Activated naive CD8-positive, alpha-beta T cell treated with anti-CD3 and anti-CD28 coated beads, Interleukin-2, amount 50 U/mL, for 24 hours (primary cell): ENCODE measurements around the gene CABCOCO1.
"Not testable (repeated sequence)": the region's sequence is repeated elsewhere in the genome, so short reads cannot be mapped to it uniquely, and the experiment has no call there.

Source experiments
- ATAC-seq: fragments of 150-1000 bp; cut with Tn5 transposase; one replicate; pipeline ENCODE4 v1.10.0; 2021
- DNase-seq: peaks from one replicate; pipeline ENCODE4 v3.0.0; 2021
- H3K27ac Mint-ChIP-seq: one replicate; pipeline ENCODE4 v1.8.0; 2021; ENCODE audit warnings: mild to moderate bottlenecking, mixed read lengths
- H3K27me3 Mint-ChIP-seq: one replicate; pipeline ENCODE4 v1.8.0; 2021; ENCODE audit warnings: mixed read lengths
- H3K36me3 Mint-ChIP-seq: one replicate; pipeline ENCODE4 v1.8.0; 2021; ENCODE audit warnings: low read depth, mixed read lengths
- H3K4me1 Mint-ChIP-seq: one replicate; pipeline ENCODE4 v1.8.0; 2021; ENCODE audit warnings: mixed read lengths
- H3K4me3 Mint-ChIP-seq: one replicate; pipeline ENCODE4 v1.8.0; 2021; ENCODE audit warnings: mild to moderate bottlenecking, moderate library complexity, mixed read lengths
- H3K9me3 Mint-ChIP-seq: one replicate; pipeline ENCODE4 v1.8.0; 2021; ENCODE audit warnings: mixed read lengths

The CABCOCO1 gene

GRCh38 chr10:61682323-61682722 lies 19.6 kb downstream of the CABCOCO1 start:
- DNase-seq (no peak), ATAC-seq (no peak)
- Mint-ChIP-seq H3K27me3 (peaks cover 6% of the 10 kb centered on the region), H3K9me3 (no peaks in the 10 kb centered on the region), H3K36me3 (no peaks in the 10 kb centered on the region), H3K4me3 (no peak overlapping the region), H3K4me1 (no peaks in the 10 kb centered on the region), H3K27ac (no peak overlapping the region)

- Mint-ChIP-seq H3K27me3 (peaks cover 6% of the 10 kb centered on the region), H3K4me3 (no peak overlapping the region), H3K4me1 (no peaks in the 10 kb centered on the region), H3K36me3 (no peaks in the 10 kb centered on the region), H3K9me3 (no peaks in the 10 kb centered on the region), H3K27ac (no peak overlapping the region)
- ATAC-seq (no peak), DNase-seq (no peak)
Measured at GRCh38 chr10:61683319-61683718, 20.6 kb downstream of the CABCOCO1 start.

- no peaks in the 10 kb centered on the region for H3K36me3 Mint-ChIP-seq
- no peak overlapping the region for H3K27ac Mint-ChIP-seq
- ATAC-seq (no peak), DNase-seq (no peak)
- H3K9me3 Mint-ChIP-seq = no peaks in the 10 kb centered on the region
- no peak overlapping the region for H3K4me3 Mint-ChIP-seq
- H3K4me1 Mint-ChIP-seq = no peaks in the 10 kb centered on the region
- H3K27me3 Mint-ChIP-seq = peaks cover 4% of the 10 kb centered on the region
Measured at GRCh38 chr10:61684894-61685507, 22.3 kb downstream of the CABCOCO1 start.

- DNase-seq (no peak), ATAC-seq (no peak)
- Mint-ChIP-seq H3K27me3 (peaks cover 6% of the 10 kb centered on the region), H3K27ac (no peak overlapping the region), H3K9me3 (no peaks in the 10 kb centered on the region), H3K4me3 (no peak overlapping the region), H3K36me3 (no peaks in the 10 kb centered on the region), H3K4me1 (no peaks in the 10 kb centered on the region)
Measured at GRCh38 chr10:61688551-61689308, 26.0 kb downstream of the CABCOCO1 start.

- H3K36me3 Mint-ChIP-seq, H3K4me3 Mint-ChIP-seq, DNase-seq, H3K9me3 Mint-ChIP-seq, ATAC-seq, H3K27ac Mint-ChIP-seq, H3K4me1 Mint-ChIP-seq: not testable (repeated sequence)
- peaks cover 13% of the 10 kb centered on the region for H3K27me3 Mint-ChIP-seq
Measured at GRCh38 chr10:61691667-61692066, 28.9 kb downstream of the CABCOCO1 start.

GRCh38 chr10:61692447-61693010 lies 29.8 kb downstream of the CABCOCO1 start:
- H3K36me3 Mint-ChIP-seq = no peaks in the 10 kb centered on the region
- no peak overlapping the region for H3K4me3 Mint-ChIP-seq
- no peaks in the 10 kb centered on the region for H3K4me1 Mint-ChIP-seq
- H3K27me3 Mint-ChIP-seq = peaks cover 13% of the 10 kb centered on the region
- H3K9me3 Mint-ChIP-seq = no peaks in the 10 kb centered on the region
- DNase-seq = no peak
- H3K27ac Mint-ChIP-seq = no peak overlapping the region
- no peak for ATAC-seq

- Mint-ChIP-seq H3K9me3 (no peaks in the 10 kb centered on the region), H3K4me3 (no peak overlapping the region), H3K27ac (no peak overlapping the region), H3K36me3 (no peaks in the 10 kb centered on the region), H3K27me3 (peaks cover 5% of the 10 kb centered on the region), H3K4me1 (no peaks in the 10 kb centered on the region)
- ATAC-seq (no peak), DNase-seq (no peak)
Measured at GRCh38 chr10:61698968-61699655, 36.4 kb downstream of the CABCOCO1 start.

GRCh38 chr10:61701055-61701705 lies 38.5 kb downstream of the CABCOCO1 start:
- Mint-ChIP-seq H3K36me3 (no peaks in the 10 kb centered on the region), H3K27me3 (no peaks in the 10 kb centered on the region), H3K4me3 (no peak overlapping the region), H3K4me1 (no peaks in the 10 kb centered on the region), H3K9me3 (no peaks in the 10 kb centered on the region), H3K27ac (no peak overlapping the region)
- ATAC-seq (no peak), DNase-seq (no peak)

- Mint-ChIP-seq H3K27me3 (no peaks in the 10 kb centered on the region), H3K4me3 (no peak overlapping the region), H3K4me1 (no peaks in the 10 kb centered on the region), H3K36me3 (no peaks in the 10 kb centered on the region), H3K27ac (no peak overlapping the region), H3K9me3 (no peaks in the 10 kb centered on the region)
- DNase-seq = no peak
- no peak for ATAC-seq
Measured at GRCh38 chr10:61701706-61702105, 39.0 kb downstream of the CABCOCO1 start.

- H3K27ac Mint-ChIP-seq = no peak overlapping the region
- no peak overlapping the region for H3K4me3 Mint-ChIP-seq
- H3K36me3 Mint-ChIP-seq = no peaks in the 10 kb centered on the region
- ATAC-seq (no peak), DNase-seq (no peak)
- no peaks in the 10 kb centered on the region for H3K27me3 Mint-ChIP-seq
- no peaks in the 10 kb centered on the region for H3K4me1 Mint-ChIP-seq
- H3K9me3 Mint-ChIP-seq = no peaks in the 10 kb centered on the region
Measured at GRCh38 chr10:61702584-61702983, 39.9 kb downstream of the CABCOCO1 start.

- Mint-ChIP-seq H3K27me3 (peaks cover 1% of the 10 kb centered on the region), H3K4me3 (no peak overlapping the region), H3K4me1 (no peaks in the 10 kb centered on the region), H3K27ac (no peak overlapping the region), H3K9me3 (no peaks in the 10 kb centered on the region), H3K36me3 (no peaks in the 10 kb centered on the region)
- ATAC-seq = no peak
- no peak for DNase-seq
Measured at GRCh38 chr10:61705022-61705613, 42.4 kb downstream of the CABCOCO1 start.

- Mint-ChIP-seq H3K27ac (no peak overlapping the region), H3K4me3 (no peak overlapping the region), H3K9me3 (no peaks in the 10 kb centered on the region), H3K36me3 (no peaks in the 10 kb centered on the region), H3K4me1 (no peaks in the 10 kb centered on the region), H3K27me3 (peaks cover 6% of the 10 kb centered on the region)
- ATAC-seq (no peak), DNase-seq (no peak)
Measured at GRCh38 chr10:61708846-61709245, 46.1 kb downstream of the CABCOCO1 start.

GRCh38 chr10:61712105-61712504 lies 49.4 kb downstream of the CABCOCO1 start:
- not testable (repeated sequence) for ATAC-seq, H3K9me3 Mint-ChIP-seq, H3K4me3 Mint-ChIP-seq, DNase-seq, H3K27me3 Mint-ChIP-seq, H3K36me3 Mint-ChIP-seq, H3K27ac Mint-ChIP-seq, H3K4me1 Mint-ChIP-seq

- not testable (repeated sequence) for ATAC-seq, H3K4me3 Mint-ChIP-seq
Measured at GRCh38 chr10:61719475-61719874, 56.7 kb downstream of the CABCOCO1 start.

More at GRCh38 chr10:61719475-61719874, 56.7 kb downstream of the CABCOCO1 start:
- not testable (repeated sequence) for DNase-seq, H3K27me3 Mint-ChIP-seq, H3K27ac Mint-ChIP-seq, H3K4me1 Mint-ChIP-seq, H3K36me3 Mint-ChIP-seq, H3K9me3 Mint-ChIP-seq
